GM21367 (cell line): Measurements from ENCODE around the gene ITGB2.

Experiments
- ATAC-seq: cut with Tn5 transposase; IDR thresholded peaks from one replicate; pipeline ENCODE4 v1.9.1; 2021; ENCODE audit not compliant: unreplicated experiment

ITGB2 gene

GRCh38 chr21:44871576-44872269 lies 49.0 kb downstream of the ITGB2 start:
- no peak for ATAC-seq

- ATAC-seq: no peak
Measured at GRCh38 chr21:44870748-44871495, 49.8 kb downstream of the ITGB2 start.

- no peak for ATAC-seq
Measured at GRCh38 chr21:44869781-44870747, 50.6 kb downstream of the ITGB2 start.

- ATAC-seq: no peak
Measured at GRCh38 chr21:44868707-44869106, 52.0 kb downstream of the ITGB2 start.

- ATAC-seq: no peak
Measured at GRCh38 chr21:44867999-44868700, 52.5 kb downstream of the ITGB2 start.

GRCh38 chr21:44867464-44867863 lies 53.2 kb downstream of the ITGB2 start:
- no peak for ATAC-seq

- ATAC-seq: no peak
Measured at GRCh38 chr21:44866780-44867179, 53.9 kb downstream of the ITGB2 start.

GRCh38 chr21:44865561-44866280 lies 55.0 kb downstream of the ITGB2 start:
- no peak for ATAC-seq

GRCh38 chr21:44862869-44863685 lies 57.6 kb downstream of the ITGB2 start:
- no peak for ATAC-seq

GRCh38 chr21:44858791-44859190 lies 61.9 kb downstream of the ITGB2 start:
- ATAC-seq: no peak

- no peak for ATAC-seq
Measured at GRCh38 chr21:44858291-44858690, 62.4 kb downstream of the ITGB2 start.

- ATAC-seq: no peak
Measured at GRCh38 chr21:44857127-44857892, 63.4 kb downstream of the ITGB2 start.

- ATAC-seq: no peak
Measured at GRCh38 chr21:44856131-44856530, 64.6 kb downstream of the ITGB2 start.

- ATAC-seq: no peak
Measured at GRCh38 chr21:44855572-44855971, 65.1 kb downstream of the ITGB2 start.

GRCh38 chr21:44854664-44855446 lies 65.8 kb downstream of the ITGB2 start:
- ATAC-seq: no peak

GRCh38 chr21:44854391-44854663 lies 66.4 kb downstream of the ITGB2 start:
- ATAC-seq: no peak

- ATAC-seq: no peak
Measured at GRCh38 chr21:44853601-44854390, 66.9 kb downstream of the ITGB2 start.
